ENCODE measurements around the gene LINC01488. TPM values are rescaled to one million over a fixed set of nuclear protein-coding genes. Genes with fewer than 3 reads are reported as not detected.

LINC01488 gene
- total RNA-seq, 2 donors from 2014 or later: not detected

GRCh38 chr11:69533296-69534165 lies 52.1 kb downstream of the LINC01488 start:
- peak; percentile 73 for DNase-seq (ENCODE audit: low spot score)
- intact Hi-C loops (cut with DNase I): no loop called here

GRCh38 chr11:69534166-69534530 lies 52.7 kb downstream of the LINC01488 start:
- DNase-seq (ENCODE audit: low spot score): peak; percentile 78
- intact Hi-C loops (cut with DNase I): no loop called here

- DNase-seq (ENCODE audit: low spot score): peak; percentile 65
- intact Hi-C loops (cut with DNase I): no loop called here
Observed at GRCh38 chr11:69535908-69536307, 54.4 kb downstream of the LINC01488 start.

GRCh38 chr11:69536406-69536805 lies 54.9 kb downstream of the LINC01488 start:
- intact Hi-C loops (cut with DNase I): no loop called here
- peak; percentile 26 for DNase-seq (ENCODE audit: low spot score)

- DNase-seq (ENCODE audit: low spot score): peak; percentile 73
Observed at GRCh38 chr11:69537126-69537525, 55.7 kb downstream of the LINC01488 start.

GRCh38 chr11:69537855-69538640 lies 56.6 kb downstream of the LINC01488 start:
- intact Hi-C loops (cut with DNase I): no loop called here
- peak; percentile 66 for DNase-seq (ENCODE audit: low spot score)

More at GRCh38 chr11:69537126-69537525, 55.7 kb downstream of the LINC01488 start:
- intact Hi-C loops (cut with DNase I): no loop called here

- DNase-seq (ENCODE audit: low spot score): peak; percentile 46
Observed at GRCh38 chr11:69538854-69539253, 57.4 kb downstream of the LINC01488 start.

GRCh38 chr11:69539416-69540117 lies 58.1 kb downstream of the LINC01488 start:
- intact Hi-C loops (cut with DNase I): no loop called here
- DNase-seq (ENCODE audit: low spot score): peak; percentile 77

More at GRCh38 chr11:69538854-69539253, 57.4 kb downstream of the LINC01488 start:
- intact Hi-C loops (cut with DNase I): no loop called here

GRCh38 chr11:69540118-69541000 lies 58.9 kb downstream of the LINC01488 start:
- DNase-seq (ENCODE audit: low spot score): peak; percentile 62
- intact Hi-C loops (cut with DNase I): no loop called here

GRCh38 chr11:69541001-69541285 lies 59.5 kb downstream of the LINC01488 start:
- intact Hi-C loops (cut with DNase I): no loop called here
- peak; percentile 64 for DNase-seq (ENCODE audit: low spot score)

- intact Hi-C loops (cut with DNase I): no loop called here
Observed at GRCh38 chr11:69541501-69542313, 60.2 kb downstream of the LINC01488 start.

GRCh38 chr11:69542314-69543168 lies 61.1 kb downstream of the LINC01488 start:
- peak; percentile 47 for DNase-seq (ENCODE audit: low spot score)
- intact Hi-C loops (cut with DNase I): no loop called here

More at GRCh38 chr11:69541501-69542313, 60.2 kb downstream of the LINC01488 start:
- DNase-seq (ENCODE audit: low spot score): peak; percentile 44

Other genes with a start within 250 kb of the LINC01488 start
- under 1 TPM; 0.46 to 0.57 TPM for gene MYEOV, start 187.5 kb upstream of the LINC01488 start, total RNA-seq
- gene CCND1, start 159.5 kb downstream of the LINC01488 start, total RNA-seq: 100 to 1,000 TPM in 1 of 2 donors, 10 to 100 TPM in 1; 65.8 to 100 TPM
- gene LTO1, start 193.7 kb downstream of the LINC01488 start, total RNA-seq: 10 to 100 TPM; 17.2 to 18.5 TPM
- not detected for gene FGF19, start 222.4 kb downstream of the LINC01488 start, total RNA-seq